ENCODE measurements around the gene ANKS3. TPM values are rescaled to one million over a fixed set of nuclear protein-coding genes. Genes with fewer than 3 reads are reported as not detected.
A peak's percentile ranks its signal among the peaks of the same experiment; 100 is the strongest.

ANKS3 gene
- total and polyA plus RNA-seq, 2 of the 8 experiments (the other 6 are each of a cell fraction or from before 2014, with no cell fraction given), result 15.5 to 23.9 TPM

- TF ChIP-seq CHD7 (IDR thresholded peaks at IDR 0.05; ENCODE audit: insufficient replicate concordance, low read length) (no peak), CREB1 (IDR thresholded peaks at IDR 0.05) (peak; percentile 21; the same call in 1 of the 2 replicates), SP1 (IDR thresholded peaks at IDR 0.05; ENCODE audit: low read depth, low read length) (peak; percentile 59), JUN (IDR thresholded peaks at IDR 0.05; ENCODE audit: low read depth, low read length) (no peak), ATF2 (IDR thresholded peaks at IDR 0.05; ENCODE audit: low read length) (no peak), RAD21 (IDR thresholded peaks at IDR 0.05 in 1 of 2, conservative IDR thresholded peaks at IDR 0.05 in 1 of 2; ENCODE audit: low read depth in 2 of 2, low read length in 2 of 2) (no peak), CEBPB (IDR thresholded peaks at IDR 0.05; ENCODE audit: low read depth, low read length) (no peak), CBX8 (IDR thresholded peaks at IDR 0.05; ENCODE audit: borderline replicate concordance, low read depth, low read length) (no peak), POLR2A (IDR thresholded peaks at IDR 0.05; ENCODE audit: control extremely low read depth in 1 of 2, low read depth in 2 of 2, low read length in 2 of 2) (peak in 1 of 2 experiments; percentile 42; a peak in 2 of 3 replicates), SRF (IDR thresholded peaks at IDR 0.05; ENCODE audit: low read depth, low read length) (no peak)
Measured at GRCh38 chr16:4734063-4734729, at the start of gene ANKS3, which contains the start of gene DNAAF8 (continued).

Measured in H1 (cell line).